ENCODE results near the gene NHLH2.
A peak's percentile ranks its signal among the peaks of the same experiment; 100 is the strongest.

Gene NHLH2

GRCh38 chr1:115809076-115809475 lies 31.9 kb downstream of the NHLH2 start:
- no peak for DNase-seq (ENCODE audit: low read depth, low spot score)
- H3K27ac ChIP-seq: peak overlapping the region; percentile 21

- peak overlapping the region; percentile 12 for H3K27ac ChIP-seq
- DNase-seq (ENCODE audit: low read depth, low spot score): no peak
These were observed 33.2 kb downstream of the NHLH2 start for GRCh38 chr1:115807723-115808122.

- H3K27ac ChIP-seq: no peak overlapping the region
- DNase-seq (ENCODE audit: low read depth, low spot score): no peak
These were observed 35.3 kb downstream of the NHLH2 start for GRCh38 chr1:115805597-115805996.

GRCh38 chr1:115802416-115802815 lies 38.5 kb downstream of the NHLH2 start:
- no peak for DNase-seq (ENCODE audit: low read depth, low spot score)

GRCh38 chr1:115797486-115797885 lies 43.4 kb downstream of the NHLH2 start:
- DNase-seq (ENCODE audit: low read depth, low spot score): no peak
- no peak overlapping the region for H3K27ac ChIP-seq

More at GRCh38 chr1:115802416-115802815, 38.5 kb downstream of the NHLH2 start:
- H3K27ac ChIP-seq: no peak overlapping the region

- no peak overlapping the region for H3K27ac ChIP-seq
- DNase-seq (ENCODE audit: low read depth, low spot score): no peak
These were observed 44.0 kb downstream of the NHLH2 start for GRCh38 chr1:115796897-115797296.

- no peak for DNase-seq (ENCODE audit: low read depth, low spot score)
- no peak overlapping the region for H3K27ac ChIP-seq
These were observed 44.9 kb downstream of the NHLH2 start for GRCh38 chr1:115796036-115796435.

- DNase-seq (ENCODE audit: low read depth, low spot score): peak; percentile 68
- peak overlapping the region; percentile 69 for H3K27ac ChIP-seq
These were observed 45.8 kb downstream of the NHLH2 start for GRCh38 chr1:115794976-115795639.

GRCh38 chr1:115793162-115793561 lies 47.8 kb downstream of the NHLH2 start:
- peak overlapping the region; percentile 69 for H3K27ac ChIP-seq
- DNase-seq (ENCODE audit: low read depth, low spot score): no peak

GRCh38 chr1:115791816-115792215 lies 49.1 kb downstream of the NHLH2 start:
- peak overlapping the region; percentile 69 for H3K27ac ChIP-seq
- peak; percentile 68 for DNase-seq (ENCODE audit: low read depth, low spot score)

GRCh38 chr1:115790846-115791245 lies 50.1 kb downstream of the NHLH2 start:
- H3K27ac ChIP-seq: peak overlapping the region; percentile 69
- no peak for DNase-seq (ENCODE audit: low read depth, low spot score)

- no peak for DNase-seq (ENCODE audit: low read depth, low spot score)
- H3K27ac ChIP-seq: peak overlapping the region; percentile 69
These were observed 50.6 kb downstream of the NHLH2 start for GRCh38 chr1:115790356-115790755.

All from epithelial cell of prostate (primary cell).